ENCODE measurements around the gene CMSS1.

CMSS1 gene

GRCh38 chr3:99776516-99777209 lies 41.0 kb upstream of the CMSS1 start:
- H3K4me3 ChIP-seq (ENCODE audit: low read depth, low read length): no peak overlapping the region
- TF ChIP-seq CTCF (IDR thresholded peaks at IDR 0.05; ENCODE audit: low read depth, low read length): no peak

GRCh38 chr3:99777210-99777549 lies 40.5 kb upstream of the CMSS1 start:
- TF ChIP-seq CTCF (IDR thresholded peaks at IDR 0.05; ENCODE audit: low read depth, low read length): no peak
- no peak overlapping the region for H3K4me3 ChIP-seq (ENCODE audit: low read depth, low read length)

GRCh38 chr3:99777708-99778107 lies 40.0 kb upstream of the CMSS1 start:
- no peak for TF ChIP-seq CTCF (IDR thresholded peaks at IDR 0.05; ENCODE audit: low read depth, low read length)
- no peak overlapping the region for H3K4me3 ChIP-seq (ENCODE audit: low read depth, low read length)

- H3K4me3 ChIP-seq (ENCODE audit: low read depth, low read length): no peak overlapping the region
- TF ChIP-seq CTCF (IDR thresholded peaks at IDR 0.05; ENCODE audit: low read depth, low read length): no peak
Measured at GRCh38 chr3:99780749-99781148, 36.9 kb upstream of the CMSS1 start.

- no peak for TF ChIP-seq CTCF (IDR thresholded peaks at IDR 0.05; ENCODE audit: low read depth, low read length)
- no peak overlapping the region for H3K4me3 ChIP-seq (ENCODE audit: low read depth, low read length)
Measured at GRCh38 chr3:99781761-99782160, 35.9 kb upstream of the CMSS1 start.

- H3K4me3 ChIP-seq (ENCODE audit: low read depth, low read length): no peak overlapping the region
- no peak for TF ChIP-seq CTCF (IDR thresholded peaks at IDR 0.05; ENCODE audit: low read depth, low read length)
Measured at GRCh38 chr3:99783011-99783573, 34.6 kb upstream of the CMSS1 start.

- peak; percentile 66 for TF ChIP-seq CTCF (IDR thresholded peaks at IDR 0.05; ENCODE audit: low read depth, low read length)
- H3K4me3 ChIP-seq (ENCODE audit: low read depth, low read length): no peak overlapping the region
Measured at GRCh38 chr3:99789011-99789721, 28.5 kb upstream of the CMSS1 start.

Measured in WI38 (cell line).